Stimulated activated CD8-positive, alpha-beta memory T cell treated with anti-CD3 and anti-CD28 coated beads, Interleukin-4, amount 100 ng/mL, for 48 hours (primary cell): ENCODE measurements around the gene CYP19A1.
"Not testable (repeated sequence)": the region's sequence is repeated elsewhere in the genome, so short reads cannot be mapped to it uniquely, and the experiment has no call there.

ENCODE experiments used
- DNase-seq: peaks from one replicate; pipeline ENCODE4 v3.0.0-alpha.2; 2020

CYP19A1 gene

DNA sequence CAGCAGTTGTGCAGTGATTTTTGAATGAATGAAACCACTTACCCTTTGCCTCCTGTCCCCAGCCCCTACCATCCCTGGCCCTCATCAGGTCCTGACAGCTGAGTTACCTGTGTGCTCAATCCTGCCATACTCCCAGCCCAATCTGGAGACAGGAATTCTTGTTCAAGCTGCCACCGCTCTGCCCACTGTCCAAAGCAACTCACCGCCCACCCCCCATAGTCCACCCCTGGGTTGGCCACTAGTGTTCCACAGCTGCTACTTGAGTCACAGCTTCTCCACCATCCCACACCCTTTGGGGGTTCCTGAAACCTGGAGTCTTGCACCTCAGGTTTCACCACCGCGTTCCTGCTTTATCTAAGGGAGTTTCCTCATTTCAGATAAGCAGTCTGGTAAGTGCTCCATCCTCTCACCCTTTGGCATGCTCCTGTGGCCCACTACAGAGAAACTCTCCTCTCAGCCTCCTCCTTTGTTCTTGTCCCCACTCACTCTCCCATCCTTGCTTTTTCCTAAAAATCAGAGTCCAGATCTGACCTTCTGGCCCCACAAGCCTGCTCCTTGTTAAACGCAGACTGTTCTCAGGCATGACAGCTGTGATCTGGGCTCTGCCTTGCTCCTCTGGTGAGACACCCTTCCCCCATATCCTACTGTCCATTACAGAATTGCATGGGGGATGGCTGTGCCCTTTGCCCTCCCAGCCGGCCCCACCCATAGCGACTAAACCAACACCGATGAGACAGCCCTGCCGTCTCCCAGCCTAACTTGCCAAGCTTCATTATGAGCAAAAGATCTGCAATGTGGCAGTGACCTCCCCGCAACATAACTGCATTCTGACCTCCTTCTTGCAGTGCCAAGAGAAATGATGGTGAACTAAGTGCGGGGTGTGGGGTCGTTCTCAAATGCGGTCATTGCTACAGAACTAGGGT is 50.0 kb downstream of the CYP19A1 start:
- DNase-seq, result no peak

DNA sequence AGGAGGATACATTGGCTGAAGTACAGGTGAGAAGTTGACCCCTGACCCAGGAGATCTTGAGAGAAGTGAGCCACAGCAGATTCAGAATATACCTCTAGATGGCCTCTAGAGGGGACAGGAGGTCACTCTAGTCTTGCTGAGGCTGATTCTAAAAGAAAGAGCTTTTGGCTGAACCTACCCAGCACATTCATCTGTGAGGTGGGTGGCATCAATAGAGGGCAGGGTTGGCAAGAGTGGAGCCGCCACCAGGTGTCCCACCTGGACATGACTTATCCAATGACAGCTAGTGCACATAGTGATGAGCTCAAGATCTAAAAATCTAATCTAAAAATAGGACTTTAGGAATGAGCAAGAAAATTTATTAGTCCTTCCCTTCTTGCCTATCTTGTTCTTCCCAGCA is 51.6 kb downstream of the CYP19A1 start:
- no peak for DNase-seq

DNA sequence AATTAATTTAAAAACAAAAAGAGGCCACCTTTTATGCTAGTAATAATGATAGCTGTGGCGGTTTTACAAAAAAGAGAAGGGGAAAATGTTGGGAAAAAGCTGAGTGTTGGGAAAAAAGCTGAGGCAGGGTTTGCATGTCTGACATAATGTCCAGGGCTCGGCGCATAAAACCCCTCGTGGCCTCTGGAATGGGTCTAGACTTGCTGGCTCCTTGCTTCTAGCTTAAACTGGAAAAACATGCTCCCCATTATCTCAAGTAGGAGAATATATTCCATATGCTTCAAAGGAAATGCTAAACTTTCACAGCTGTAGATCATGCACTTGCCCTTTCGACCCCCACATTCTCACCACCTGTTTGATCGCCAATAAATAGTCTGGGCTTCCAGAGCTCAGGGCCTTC is 53.0 kb downstream of the CYP19A1 start:
- no peak for DNase-seq

DNA sequence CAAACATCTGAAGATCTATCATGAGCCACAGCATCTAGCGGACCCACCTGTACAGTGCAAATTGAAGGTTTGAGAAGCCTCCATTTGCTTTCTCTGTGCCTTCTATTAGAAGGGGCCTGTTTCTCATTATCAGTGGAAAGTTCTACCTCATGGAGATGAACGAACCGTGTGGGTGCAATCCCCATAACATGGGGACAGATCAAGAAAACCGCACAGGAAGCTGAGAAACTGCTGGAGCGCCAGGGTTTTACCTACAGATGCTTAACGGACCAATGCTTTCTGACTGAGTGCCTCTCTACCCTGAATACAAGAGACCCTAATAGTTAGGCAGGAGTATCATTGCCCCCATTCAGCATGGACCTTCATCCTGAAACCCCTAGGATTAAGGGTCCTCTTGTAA is 53.5 kb downstream of the CYP19A1 start:
- DNase-seq, result no peak

DNA sequence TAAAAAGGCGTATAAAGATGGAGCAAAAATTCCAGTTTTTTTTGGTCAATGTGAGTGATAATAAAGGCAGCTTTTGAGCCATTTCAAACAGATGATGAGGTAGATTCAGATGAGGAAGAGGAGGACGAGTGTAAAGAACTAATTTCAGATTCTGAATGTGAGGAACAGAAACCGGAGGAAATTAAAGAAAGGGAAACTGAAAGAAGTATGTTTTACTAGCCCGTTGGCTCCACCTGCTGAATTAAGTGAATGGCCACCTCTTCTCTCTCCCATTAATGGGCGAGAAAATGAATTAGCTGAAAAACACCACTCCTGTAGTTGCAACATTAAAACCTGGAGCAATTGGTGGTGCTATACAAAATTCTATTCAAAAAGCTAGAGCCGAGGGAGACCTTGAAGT is 55.4 kb downstream of the CYP19A1 start:
- no peak for DNase-seq

DNA sequence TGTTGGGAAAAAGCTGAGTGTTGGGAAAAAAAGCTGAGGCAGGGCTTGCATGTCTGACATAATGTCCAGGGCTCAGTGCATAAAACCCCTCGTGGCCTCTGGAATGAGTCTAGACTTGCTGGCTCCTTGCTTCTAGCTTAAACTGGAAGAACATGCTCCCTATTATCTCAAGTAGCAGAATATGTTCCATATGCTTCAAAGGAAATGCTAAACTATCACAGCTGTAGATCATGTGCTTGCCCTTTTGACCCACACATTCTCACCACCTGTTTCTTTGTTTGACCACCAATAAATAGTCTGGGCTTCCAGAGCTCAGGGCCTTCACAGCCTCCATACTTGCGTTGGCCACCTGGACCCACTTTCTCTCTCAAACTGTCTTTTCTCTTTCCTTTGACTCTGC is 56.2 kb downstream of the CYP19A1 start:
- DNase-seq, result not testable (repeated sequence)

DNA sequence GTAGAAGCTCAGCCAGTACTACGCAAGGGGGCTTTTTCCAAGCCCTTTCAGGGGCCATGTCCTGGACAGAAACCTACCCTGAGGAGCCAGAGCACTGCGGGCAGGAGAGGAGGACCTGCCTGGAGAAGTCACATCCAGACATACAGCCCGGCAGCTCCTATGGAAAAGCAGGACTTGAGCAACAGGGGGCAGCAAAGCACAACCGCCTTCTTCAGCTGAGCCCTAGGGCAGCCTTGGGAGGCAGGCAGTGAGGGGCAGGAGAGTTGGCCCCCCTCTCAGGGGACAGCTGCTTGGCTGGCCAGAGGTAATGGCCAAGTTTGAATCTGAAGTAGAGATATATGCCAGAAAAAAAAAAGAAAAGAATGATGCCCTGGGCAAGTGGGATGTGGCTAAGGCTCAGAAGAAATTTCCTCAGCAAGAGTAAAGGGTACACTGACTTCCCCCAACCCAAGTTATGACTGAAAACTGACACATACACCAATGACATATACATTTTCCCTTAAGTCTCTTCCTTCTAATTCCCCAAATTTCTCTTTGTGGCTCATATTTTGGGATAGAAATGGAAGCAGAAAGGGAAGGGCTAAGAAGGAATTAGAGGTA is 56.9 kb downstream of the CYP19A1 start:
- DNase-seq, result peak; percentile 52

DNA sequence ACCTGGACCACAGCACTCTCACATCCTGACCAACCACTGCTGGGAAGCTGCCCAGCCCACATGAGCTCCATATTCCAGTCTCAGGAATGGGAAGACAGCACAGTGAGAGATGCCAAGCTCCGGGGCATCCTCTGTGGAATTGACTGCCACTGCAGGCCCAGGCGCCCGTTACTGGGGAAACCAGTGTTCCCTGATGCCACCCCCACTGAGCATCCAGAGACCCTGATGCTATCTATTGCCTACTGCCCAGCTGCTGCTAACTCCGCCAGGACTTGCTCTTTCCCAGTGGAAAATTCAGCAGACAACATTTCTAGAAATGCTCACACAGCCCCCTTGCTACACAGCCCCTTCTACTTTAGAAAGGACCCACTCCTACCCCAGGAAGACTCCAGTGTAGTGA is 57.6 kb downstream of the CYP19A1 start:
- DNase-seq, result no peak

DNA sequence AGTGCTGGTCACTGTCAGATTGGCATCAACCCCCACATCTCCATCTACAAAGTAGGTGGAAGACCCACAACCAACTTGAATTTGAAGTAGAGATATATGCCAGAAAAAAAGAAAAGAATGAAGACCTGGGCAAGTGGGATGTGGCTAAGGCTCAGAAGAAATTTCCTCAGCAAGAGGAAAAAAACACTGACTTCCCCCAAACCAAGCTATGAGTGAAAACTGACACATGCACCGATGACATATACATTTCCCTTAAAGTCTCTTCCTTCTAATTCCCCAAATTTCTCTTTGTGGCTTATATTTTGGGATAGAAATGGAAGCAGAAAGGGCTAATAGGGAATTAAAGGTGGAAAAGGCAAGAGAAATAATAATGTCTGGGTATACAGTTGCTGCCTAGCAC is 59.0 kb downstream of the CYP19A1 start:
- no peak for DNase-seq

DNA sequence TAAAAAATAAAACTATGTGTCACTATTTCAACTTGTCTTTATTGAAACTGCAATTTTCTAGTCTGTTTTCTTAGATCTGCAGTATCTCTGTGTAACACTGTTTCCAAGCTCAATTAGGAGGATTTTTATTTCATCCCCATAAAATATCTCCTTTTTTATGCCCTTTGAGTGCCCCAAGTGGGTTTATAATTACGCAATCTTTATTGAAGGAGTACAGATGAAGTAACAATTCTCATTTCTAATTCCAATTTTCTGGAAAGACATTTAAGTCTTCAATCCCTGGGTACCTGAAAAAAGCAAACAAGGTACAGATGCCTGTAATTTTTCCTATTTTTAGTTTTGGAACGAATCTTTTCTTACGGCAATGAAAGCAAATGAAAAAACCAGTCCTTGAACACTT is 61.3 kb downstream of the CYP19A1 start:
- DNase-seq, result no peak

DNA sequence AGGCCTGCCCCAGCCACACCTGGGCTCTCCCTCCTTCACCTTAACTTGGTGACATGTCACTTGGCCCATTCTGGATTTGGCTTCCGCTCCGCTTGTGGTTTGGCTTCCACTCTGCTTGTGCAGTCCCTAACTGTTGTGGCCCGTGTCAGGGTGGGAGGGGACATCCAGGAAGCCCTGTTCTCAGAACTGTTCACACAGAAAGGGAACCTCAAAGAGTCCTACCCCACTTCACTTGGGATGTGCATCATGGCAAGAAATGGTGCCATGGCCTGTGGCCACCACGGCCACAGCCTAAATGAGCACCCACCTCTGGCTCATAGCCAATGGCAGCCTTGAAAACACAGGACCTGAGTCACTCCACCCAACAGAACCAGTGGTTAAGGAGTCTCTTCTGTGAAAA is 63.4 kb downstream of the CYP19A1 start:
- peak; percentile 27 for DNase-seq

DNA sequence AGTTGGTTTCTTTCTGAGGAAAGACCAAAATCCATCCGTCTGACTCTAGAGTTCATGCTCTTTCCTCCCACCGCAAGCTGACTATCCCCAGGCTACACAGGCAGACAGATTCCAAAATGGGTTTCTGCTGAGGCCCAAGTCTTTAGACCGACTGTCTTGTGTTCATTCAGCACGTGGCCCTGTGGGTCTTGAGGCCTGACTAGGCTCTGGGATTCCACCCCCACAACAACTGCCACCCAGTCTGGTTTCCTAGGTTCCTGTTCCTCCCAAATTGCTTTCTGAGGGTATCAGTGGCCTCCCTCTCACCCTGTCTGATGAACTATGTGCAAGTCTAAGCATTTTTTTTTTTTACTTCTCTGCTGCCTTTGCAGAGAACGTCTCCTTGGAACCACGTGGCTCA is 67.7 kb downstream of the CYP19A1 start:
- no peak for DNase-seq

DNA sequence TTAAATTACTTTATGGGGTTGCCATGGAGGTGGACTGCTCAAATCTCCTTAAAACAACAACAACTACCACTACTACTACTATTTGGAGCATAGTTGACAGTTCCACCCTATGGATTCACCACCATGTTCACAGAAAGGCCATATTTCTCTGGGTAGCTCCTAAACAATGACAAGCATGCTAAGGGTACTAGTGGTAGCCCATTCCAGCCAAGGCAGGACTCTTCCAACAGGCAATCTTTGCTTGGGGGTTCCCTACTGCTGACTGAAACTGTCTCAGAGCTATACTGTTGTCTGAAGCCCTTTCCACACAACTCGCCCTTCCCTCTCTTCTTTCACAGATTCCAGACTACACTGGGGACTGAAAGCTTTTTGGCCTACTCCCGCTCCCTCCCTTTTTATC is 68.9 kb downstream of the CYP19A1 start:
- no peak for DNase-seq

DNA sequence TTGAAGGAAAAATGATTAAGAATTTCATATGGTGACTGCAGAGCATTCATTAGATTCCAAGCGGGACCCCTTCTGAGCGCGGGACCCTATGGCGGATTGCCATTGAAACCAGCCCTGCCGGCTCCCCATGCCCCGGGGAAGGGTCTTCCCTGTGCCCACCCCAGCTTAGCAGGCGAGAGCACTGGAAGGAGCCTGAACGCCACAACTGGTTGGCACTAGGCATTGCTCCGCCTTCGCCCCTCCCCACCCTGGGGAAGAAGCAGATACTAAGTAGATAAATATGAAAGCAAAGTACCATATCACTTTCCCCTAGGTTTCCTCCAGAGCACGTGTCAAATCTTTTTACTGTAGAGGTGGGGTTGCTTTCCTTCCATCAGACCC is 70.7 kb downstream of the CYP19A1 start:
- no peak for DNase-seq

DNA sequence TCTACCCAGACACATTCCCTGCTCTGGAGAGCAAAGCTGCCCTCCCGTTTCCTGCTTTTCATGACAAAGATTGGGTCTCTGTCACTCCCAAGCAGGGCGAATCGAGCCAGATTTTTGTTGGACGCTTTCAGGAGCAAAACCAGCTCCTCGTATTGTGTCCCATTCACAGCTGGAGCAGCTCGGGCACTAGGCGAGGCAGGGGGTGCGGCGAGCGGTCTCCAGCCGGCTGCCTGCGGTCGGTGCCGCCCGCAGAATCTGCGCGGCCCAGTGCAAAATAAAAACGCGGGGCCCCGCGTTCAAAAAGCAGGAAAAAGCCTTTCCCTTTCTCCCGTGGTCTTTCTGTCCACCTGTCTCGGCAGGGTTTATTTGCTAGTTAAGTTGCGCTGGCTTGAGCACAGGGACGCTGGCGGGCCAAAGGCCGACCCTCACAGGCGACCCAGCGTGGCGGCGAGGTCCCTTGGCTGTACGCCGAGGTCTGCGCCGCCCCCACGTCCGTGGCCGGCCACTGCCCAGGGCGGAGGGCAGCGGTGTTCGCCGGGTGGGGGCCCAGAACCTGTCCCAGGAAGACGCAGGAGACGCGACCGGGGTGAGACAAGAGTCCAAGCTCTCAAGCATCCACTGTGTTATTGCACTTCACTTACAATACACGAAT is 71.2 kb downstream of the CYP19A1 start:
- DNase-seq, result no peak

DNA sequence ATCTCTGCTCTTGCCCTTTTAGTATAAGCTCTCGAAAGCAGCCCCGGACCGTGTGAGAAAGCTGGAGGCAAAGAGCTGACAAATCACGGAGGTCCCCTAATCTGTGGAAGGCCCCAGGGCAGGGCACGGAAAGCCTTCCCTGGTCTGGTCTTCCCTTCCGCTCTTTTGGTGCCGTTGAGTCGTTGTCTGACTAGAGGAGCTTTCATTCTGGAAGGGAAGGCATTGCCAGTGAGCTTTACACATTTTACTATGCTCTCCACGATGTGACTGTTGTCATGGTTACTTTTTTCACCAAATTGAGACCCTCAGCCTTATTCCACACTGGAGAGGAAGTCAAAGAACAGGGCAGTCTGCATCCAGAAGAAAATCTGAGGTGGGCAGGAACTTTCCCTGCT is 71.7 kb downstream of the CYP19A1 start:
- DNase-seq, result no peak

DNA sequence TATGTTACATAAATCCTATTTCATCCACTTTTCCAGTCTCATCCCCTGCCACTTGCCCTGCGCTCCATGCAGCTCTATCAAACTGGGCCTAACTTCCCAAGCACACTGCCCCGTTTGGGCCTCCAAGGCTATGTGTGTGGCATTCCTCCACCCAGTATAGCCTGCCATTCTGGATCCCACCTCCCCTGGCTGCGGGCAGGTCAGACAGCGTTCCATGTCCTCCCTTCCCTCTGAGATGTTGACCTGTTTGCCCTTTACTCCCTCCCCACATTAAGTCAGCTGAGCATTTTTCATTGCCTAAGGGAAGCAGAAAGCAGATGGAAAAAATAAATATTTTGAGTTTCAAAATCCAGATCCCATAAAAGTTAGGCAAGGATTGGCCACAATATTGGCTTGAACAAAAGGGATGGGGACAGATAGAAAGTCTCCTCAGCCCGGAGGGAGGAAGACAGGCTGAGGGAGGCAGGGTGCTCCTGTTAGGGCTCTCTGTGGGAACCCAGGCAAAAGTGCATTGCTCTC is 73.3 kb downstream of the CYP19A1 start:
- DNase-seq, result no peak

DNA sequence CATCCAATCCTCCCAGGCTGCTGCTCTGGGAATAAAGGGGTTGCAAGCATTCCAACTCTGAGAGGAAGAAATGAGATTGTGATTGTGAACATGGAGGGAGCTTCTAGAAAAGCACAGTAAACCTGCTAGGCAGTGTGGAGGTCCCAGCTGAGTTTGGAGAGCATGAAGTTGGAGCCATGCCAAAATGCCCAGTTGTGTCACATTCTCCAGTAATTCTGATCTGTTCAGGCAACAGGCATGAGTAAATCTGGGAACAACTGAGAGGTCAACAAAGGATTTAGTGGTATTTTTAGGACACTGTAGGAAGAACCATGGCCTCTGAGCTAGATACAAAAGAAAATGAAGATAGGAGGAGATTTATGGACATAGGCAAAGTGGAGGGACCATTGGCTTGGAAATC is 74.7 kb downstream of the CYP19A1 start:
- DNase-seq, result no peak

DNA sequence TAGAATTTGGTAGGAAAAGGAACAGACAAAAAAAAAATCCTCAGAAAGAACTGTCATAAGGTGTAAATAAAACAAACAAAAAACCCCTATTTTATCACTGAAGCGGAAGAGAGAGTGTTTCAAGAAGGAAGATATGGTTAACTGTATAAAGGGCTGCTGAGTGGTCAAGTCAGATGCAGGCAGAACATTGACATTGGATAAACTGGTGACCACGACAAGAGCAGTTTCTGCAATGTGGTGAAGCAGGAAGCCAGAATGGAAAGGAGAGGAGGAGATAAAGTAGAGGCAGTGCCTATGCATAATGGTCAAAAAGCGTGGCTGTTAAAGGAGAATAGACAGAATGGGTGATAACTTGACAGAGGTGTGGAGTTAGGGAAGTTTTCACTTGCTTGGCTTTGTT is 75.3 kb downstream of the CYP19A1 start:
- DNase-seq, result no peak

DNA sequence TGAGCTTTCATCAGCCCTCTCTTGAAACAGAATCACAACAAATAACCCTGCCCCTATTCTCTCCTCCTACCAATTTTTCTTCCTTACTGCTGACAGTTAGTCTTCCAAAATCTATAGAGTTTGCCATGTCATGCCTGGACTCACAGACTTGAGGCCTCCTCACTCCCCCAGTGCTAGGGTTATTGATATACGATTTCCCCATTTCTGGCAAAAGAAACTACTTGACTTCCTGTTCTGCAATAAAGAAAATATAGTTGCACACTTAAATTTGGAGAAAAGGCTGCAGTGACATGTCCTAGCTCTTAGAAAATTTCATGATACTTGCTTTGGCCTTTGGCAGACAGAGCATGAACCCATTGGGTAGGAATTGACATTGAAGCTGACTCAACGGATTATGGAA is 75.9 kb downstream of the CYP19A1 start:
- no peak for DNase-seq

DNA sequence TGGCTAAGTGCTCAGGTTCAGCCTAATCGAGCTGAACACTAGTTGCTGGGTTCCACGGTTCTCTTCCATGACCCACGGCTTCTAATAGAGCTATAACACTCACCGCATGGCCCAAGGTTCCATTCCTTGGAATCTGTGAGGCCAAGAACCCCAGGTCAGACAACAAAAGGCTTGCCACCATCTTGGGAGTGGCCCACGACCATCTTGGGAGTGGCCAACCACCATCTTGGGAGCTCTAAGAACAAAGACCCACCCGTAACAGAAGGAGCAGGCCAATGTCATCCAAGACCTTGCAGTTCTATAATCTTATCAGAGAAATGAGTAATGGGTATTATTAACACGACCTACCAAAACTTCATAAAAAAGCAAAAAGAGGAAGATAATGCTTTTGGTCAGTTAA is 77.3 kb downstream of the CYP19A1 start:
- DNase-seq, result not testable (repeated sequence)

DNA sequence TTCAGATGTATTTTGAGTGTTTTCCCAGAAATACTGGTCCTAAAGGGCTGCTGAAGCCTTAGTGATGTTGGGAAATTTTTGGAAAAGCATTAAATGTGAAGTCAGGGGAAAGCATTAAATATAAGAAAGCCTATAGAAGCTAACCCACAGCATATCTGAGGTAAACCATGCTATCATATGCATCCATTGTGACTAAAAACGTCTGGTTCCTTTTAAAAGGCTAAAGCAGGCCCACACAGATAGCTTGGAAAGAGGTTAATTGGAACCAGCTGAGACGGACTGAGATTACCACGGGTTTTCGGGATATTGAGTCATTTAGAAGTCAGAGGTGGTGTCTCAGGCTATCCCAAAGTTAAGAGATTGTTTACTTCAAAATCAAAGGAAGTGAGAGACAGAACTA is 78.2 kb downstream of the CYP19A1 start:
- DNase-seq, result no peak

DNA sequence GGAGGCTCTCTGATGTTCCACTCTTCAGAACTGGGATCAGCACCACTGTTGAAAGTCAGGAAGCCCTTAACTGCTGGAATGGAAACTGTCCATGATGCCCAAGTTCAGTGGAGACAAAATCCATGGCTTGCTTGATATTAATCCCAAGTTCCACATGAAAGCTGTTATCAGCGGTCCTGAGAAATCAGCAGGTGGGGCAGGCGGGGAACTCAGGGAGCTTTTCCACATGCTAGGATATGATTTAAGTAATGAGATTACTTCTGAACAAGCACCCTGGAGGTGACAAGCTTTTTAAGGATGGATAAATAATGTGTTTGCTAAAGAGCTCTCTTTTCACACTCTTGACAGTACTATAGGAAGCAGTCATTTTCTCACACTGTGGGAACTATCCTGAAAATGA is 82.9 kb downstream of the CYP19A1 start:
- DNase-seq, result no peak

DNA sequence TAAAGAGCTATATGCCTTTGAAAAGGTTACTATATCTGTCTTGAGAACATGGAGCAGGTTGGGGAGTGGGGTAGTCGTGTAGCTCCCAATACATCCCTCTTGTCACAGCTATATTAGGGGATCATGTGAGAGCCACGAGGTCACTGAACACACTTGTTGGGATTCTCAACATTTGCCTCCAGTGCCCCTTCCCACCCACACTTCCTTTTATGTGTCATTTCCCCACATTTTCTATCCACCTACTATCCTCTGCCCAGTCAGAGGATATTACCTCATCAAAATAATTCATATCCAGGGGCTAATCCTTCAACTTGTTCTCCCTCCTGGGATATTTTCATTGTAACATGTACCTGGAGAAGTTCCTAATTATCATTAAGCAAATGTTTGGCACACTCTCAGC is 85.0 kb downstream of the CYP19A1 start:
- no peak for DNase-seq
